ENCODE measurements around the gene GPR50.

GPR50 gene

GRCh38 chrX:151228935-151229334 is 52.6 kb downstream of the GPR50 start:
- no peak for DNase-seq
